WI38 (cell line): ENCODE measurements around the gene ULK3.

Experiments used
- H3K4me3 ChIP-seq: 2 replicates; pipeline ENCODE4 v1.5.1; 2011; ENCODE audit warnings: low read depth, mild to moderate bottlenecking, control low read depth, low read length
- CTCF ChIP-seq: IDR thresholded peaks from 2 replicates; pipeline ENCODE4 v1.5.1; 2012; ENCODE audit warnings: low read depth, mild to moderate bottlenecking, control low read depth, low read length

Gene ULK3

GRCh38 chr15:74870436-74871215 is 27.7 kb upstream of the ULK3 start:
- H3K4me3 ChIP-seq, result no peak overlapping the region
- TF ChIP-seq CTCF, result no peak

DNA sequence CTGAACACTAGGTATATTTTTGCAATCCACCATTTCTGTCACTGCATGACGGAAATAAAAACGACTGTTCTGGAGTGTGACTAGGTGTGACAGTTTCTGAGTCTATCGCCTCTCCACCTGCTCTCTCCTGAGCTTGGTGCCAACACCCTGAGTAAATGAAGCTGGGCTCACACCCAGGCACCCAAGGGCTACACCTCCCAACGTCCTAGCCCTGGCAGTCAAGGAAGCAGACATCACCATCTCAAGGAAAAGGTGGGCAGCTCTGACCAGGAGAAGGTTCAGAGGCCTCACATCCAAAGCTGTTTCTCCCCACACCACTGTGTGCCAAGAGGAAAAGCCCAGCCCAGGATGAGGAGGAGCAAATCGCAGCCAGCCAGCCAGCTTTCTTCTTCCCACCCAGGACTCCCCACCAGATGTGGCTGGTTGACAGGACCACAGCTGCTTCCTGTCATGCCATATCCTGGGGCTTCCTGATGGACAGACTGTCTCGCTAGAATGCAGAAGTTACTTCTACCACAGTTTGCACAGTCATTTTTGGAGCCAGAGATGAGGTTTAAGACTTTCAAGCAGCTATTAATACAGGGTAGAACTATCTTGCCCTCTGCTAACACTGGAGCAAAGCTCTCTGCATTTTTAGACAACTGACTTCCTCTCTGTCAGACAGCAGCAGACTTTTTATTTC is 26.9 kb upstream of the ULK3 start:
- no peak overlapping the region for H3K4me3 ChIP-seq
- TF ChIP-seq CTCF, result no peak

- no peak overlapping the region for H3K4me3 ChIP-seq
- no peak for TF ChIP-seq CTCF
Measured at GRCh38 chr15:74869372-74869725, 26.4 kb upstream of the ULK3 start.

DNA sequence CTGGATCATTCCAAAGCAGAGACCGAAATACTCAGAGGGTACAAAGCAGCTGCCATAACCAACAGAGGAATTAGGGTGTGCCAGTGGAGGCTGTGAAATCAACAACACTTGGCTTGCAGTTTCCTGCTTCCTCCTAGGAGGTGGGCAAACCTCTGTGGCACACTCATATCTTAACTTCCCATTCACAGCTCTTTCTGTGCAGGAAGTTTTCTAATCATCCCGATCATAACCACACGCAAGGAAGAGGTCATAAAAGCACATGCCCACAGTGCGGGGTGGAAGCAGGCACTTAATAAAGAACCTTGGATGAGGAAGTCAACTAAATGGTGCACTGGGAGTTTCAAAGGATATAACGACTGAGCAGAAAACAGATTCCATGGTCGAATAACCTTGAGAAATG is 25.1 kb upstream of the ULK3 start:
- H3K4me3 ChIP-seq, result no peak overlapping the region
- no peak for TF ChIP-seq CTCF

- no peak overlapping the region for H3K4me3 ChIP-seq
- TF ChIP-seq CTCF, result no peak
Measured at GRCh38 chr15:74867466-74868038, 24.6 kb upstream of the ULK3 start.

DNA sequence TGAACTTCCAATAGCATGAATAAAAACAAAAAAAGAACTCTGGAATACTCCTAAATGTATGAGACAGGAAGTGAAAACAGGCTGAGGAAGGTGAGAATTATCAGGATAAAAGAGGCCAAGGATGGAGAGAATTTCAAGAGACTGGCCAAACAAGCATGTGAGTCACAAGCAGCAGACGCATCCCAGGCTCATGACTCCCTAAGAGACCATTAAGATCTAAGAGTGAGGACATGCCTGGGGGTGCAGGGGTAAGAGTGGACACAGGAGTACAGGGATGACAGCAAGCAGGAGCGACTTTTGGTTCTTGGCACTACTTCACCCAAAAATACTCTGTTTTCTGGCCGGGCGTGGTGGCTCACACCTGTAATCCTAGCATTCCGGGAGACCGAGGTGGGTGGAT is 23.1 kb upstream of the ULK3 start:
- TF ChIP-seq CTCF, result no peak
- H3K4me3 ChIP-seq, result no peak overlapping the region

- TF ChIP-seq CTCF, result no peak
- no peak overlapping the region for H3K4me3 ChIP-seq
Measured at GRCh38 chr15:74865316-74865715, 22.4 kb upstream of the ULK3 start.
